Measurements from ENCODE around the gene TBL1XR1. TPM values are rescaled to one million over a fixed set of nuclear protein-coding genes. Genes with fewer than 3 reads are reported as not detected.

The TBL1XR1 gene
- total RNA-seq, 2 donors from 2014 or later: 202 to 226 TPM

GRCh38 chr3:177122183-177122856 is 75.0 kb downstream of the TBL1XR1 start:
- intact Hi-C loops (cut with DNase I): no loop called here
- TF ChIP-seq CTCF (IDR thresholded peaks at IDR 0.05): no peak
- Histone ChIP-seq H3K27ac (no peak overlapping the region), H3K9me3 (no peaks in the 10 kb centered on the region), H3K4me3 (no peak overlapping the region), H3K9ac (ENCODE audit: low read depth in 2 of 2, low read length in 2 of 2) (no peak overlapping the region), H3K36me3 (no peaks in the 10 kb centered on the region), H3K4me1 (peaks cover 19% of the 10 kb centered on the region), H3K27me3 (no peaks in the 10 kb centered on the region)
- no peak for DNase-seq

GRCh38 chr3:177119829-177120228 is 77.5 kb downstream of the TBL1XR1 start:
- Histone ChIP-seq H3K4me1 (peaks cover 6% of the 10 kb centered on the region), H3K9ac (ENCODE audit: low read depth in 2 of 2, low read length in 2 of 2) (no peak overlapping the region), H3K27me3 (no peaks in the 10 kb centered on the region), H3K9me3 (no peaks in the 10 kb centered on the region), H3K27ac (no peak overlapping the region), H3K4me3 (no peak overlapping the region), H3K36me3 (no peaks in the 10 kb centered on the region)
- TF ChIP-seq CTCF (IDR thresholded peaks at IDR 0.05): no peak
- DNase-seq: no peak
- intact Hi-C loops (cut with DNase I): no loop called here

GRCh38 chr3:177114253-177114652 is 83.0 kb downstream of the TBL1XR1 start:
- Histone ChIP-seq H3K27ac (no peak overlapping the region), H3K27me3 (no peaks in the 10 kb centered on the region), H3K36me3 (no peaks in the 10 kb centered on the region), H3K9ac (ENCODE audit: low read depth in 2 of 2, low read length in 2 of 2) (no peak overlapping the region), H3K9me3 (no peaks in the 10 kb centered on the region), H3K4me3 (no peak overlapping the region), H3K4me1 (no peaks in the 10 kb centered on the region)
- intact Hi-C loops (cut with DNase I): no loop called here
- DNase-seq: no peak
- no peak for TF ChIP-seq CTCF (IDR thresholded peaks at IDR 0.05)

- Histone ChIP-seq H3K27me3 (no peaks in the 10 kb centered on the region), H3K9me3 (no peaks in the 10 kb centered on the region), H3K27ac (peak overlapping the region; percentile 38), H3K4me3 (no peak overlapping the region), H3K36me3 (no peaks in the 10 kb centered on the region), H3K4me1 (no peaks in the 10 kb centered on the region), H3K9ac (ENCODE audit: low read depth in 2 of 2, low read length in 2 of 2) (no peak overlapping the region)
- intact Hi-C loops (cut with DNase I): no loop called here
- TF ChIP-seq CTCF (IDR thresholded peaks at IDR 0.05): no peak
- DNase-seq: no peak
These were observed 85.7 kb downstream of the TBL1XR1 start for GRCh38 chr3:177111541-177111949.

- intact Hi-C loops (cut with DNase I): no loop called here
- no peak overlapping the region for H3K4me3 ChIP-seq
- no peak overlapping the region for H3K9ac ChIP-seq (ENCODE audit: low read depth in 2 of 2, low read length in 2 of 2)
- no peak for TF ChIP-seq CTCF (IDR thresholded peaks at IDR 0.05)
- no peaks in the 10 kb centered on the region for H3K36me3 ChIP-seq
- peak overlapping the region; percentile 38 for H3K27ac ChIP-seq
- no peak for DNase-seq
- H3K9me3 ChIP-seq: no peaks in the 10 kb centered on the region
- peaks cover 3% of the 10 kb centered on the region for H3K4me1 ChIP-seq
- no peaks in the 10 kb centered on the region for H3K27me3 ChIP-seq
These were observed 86.4 kb downstream of the TBL1XR1 start for GRCh38 chr3:177110895-177111294.
